HG02588 (cell line): ENCODE measurements around the gene BAIAP2L2.

Experiments
- ATAC-seq: cut with Tn5 transposase; IDR thresholded peaks from one replicate; pipeline ENCODE4 v1.9.1; 2021; ENCODE audit warnings: mild to moderate bottlenecking, moderate library complexity; ENCODE audit not compliant: unreplicated experiment

Gene BAIAP2L2

GRCh38 chr22:38070250-38070921, 40.1 kb downstream of the BAIAP2L2 start:
- no peak for ATAC-seq

- ATAC-seq: no peak
Observed at GRCh38 chr22:38069372-38070249, 40.9 kb downstream of the BAIAP2L2 start.

GRCh38 chr22:38068641-38069371, 41.7 kb downstream of the BAIAP2L2 start:
- ATAC-seq: no peak

- no peak for ATAC-seq
Observed at GRCh38 chr22:38067761-38068360, 42.6 kb downstream of the BAIAP2L2 start.

- no peak for ATAC-seq
Observed at GRCh38 chr22:38067028-38067415, 43.5 kb downstream of the BAIAP2L2 start.

GRCh38 chr22:38066381-38067027, 44.0 kb downstream of the BAIAP2L2 start:
- no peak for ATAC-seq

- ATAC-seq: no peak
Observed at GRCh38 chr22:38065539-38065938, 44.9 kb downstream of the BAIAP2L2 start.

GRCh38 chr22:38062791-38063190, 47.7 kb downstream of the BAIAP2L2 start:
- ATAC-seq: no peak

GRCh38 chr22:38056969-38057891, 53.3 kb downstream of the BAIAP2L2 start, which contains the start of gene PICK1:
Gene PICK1 (plus strand): TSS chr22:38057404. CDS start chr22:38057810, 406 bp downstream.
- no peak for ATAC-seq

- no peak for ATAC-seq
Observed at GRCh38 chr22:38051900-38052862, 58.3 kb downstream of the BAIAP2L2 start.

GRCh38 chr22:38051261-38051660, 59.2 kb downstream of the BAIAP2L2 start:
- no peak for ATAC-seq

- ATAC-seq: no peak
Observed at GRCh38 chr22:38050720-38051119, 59.8 kb downstream of the BAIAP2L2 start.

GRCh38 chr22:38049812-38050619, 60.5 kb downstream of the BAIAP2L2 start:
- no peak for ATAC-seq

GRCh38 chr22:38046070-38046748, 64.3 kb downstream of the BAIAP2L2 start:
- ATAC-seq: no peak

- ATAC-seq: no peak
Observed at GRCh38 chr22:38043151-38044039, 67.1 kb downstream of the BAIAP2L2 start.

GRCh38 chr22:38042488-38042790, 68.0 kb downstream of the BAIAP2L2 start:
- no peak for ATAC-seq
